GM18517 (cell line): ENCODE results near the gene REST.
"Not testable (repeated sequence)": the region's sequence is repeated elsewhere in the genome, so short reads cannot be mapped to it uniquely, and the experiment has no call there.

Source experiments
- ATAC-seq: cut with Tn5 transposase; IDR thresholded peaks from one replicate; pipeline ENCODE4 v1.9.1; 2021; ENCODE audit warnings: mild to moderate bottlenecking, moderate library complexity; ENCODE audit not compliant: unreplicated experiment

The REST gene, protein sequence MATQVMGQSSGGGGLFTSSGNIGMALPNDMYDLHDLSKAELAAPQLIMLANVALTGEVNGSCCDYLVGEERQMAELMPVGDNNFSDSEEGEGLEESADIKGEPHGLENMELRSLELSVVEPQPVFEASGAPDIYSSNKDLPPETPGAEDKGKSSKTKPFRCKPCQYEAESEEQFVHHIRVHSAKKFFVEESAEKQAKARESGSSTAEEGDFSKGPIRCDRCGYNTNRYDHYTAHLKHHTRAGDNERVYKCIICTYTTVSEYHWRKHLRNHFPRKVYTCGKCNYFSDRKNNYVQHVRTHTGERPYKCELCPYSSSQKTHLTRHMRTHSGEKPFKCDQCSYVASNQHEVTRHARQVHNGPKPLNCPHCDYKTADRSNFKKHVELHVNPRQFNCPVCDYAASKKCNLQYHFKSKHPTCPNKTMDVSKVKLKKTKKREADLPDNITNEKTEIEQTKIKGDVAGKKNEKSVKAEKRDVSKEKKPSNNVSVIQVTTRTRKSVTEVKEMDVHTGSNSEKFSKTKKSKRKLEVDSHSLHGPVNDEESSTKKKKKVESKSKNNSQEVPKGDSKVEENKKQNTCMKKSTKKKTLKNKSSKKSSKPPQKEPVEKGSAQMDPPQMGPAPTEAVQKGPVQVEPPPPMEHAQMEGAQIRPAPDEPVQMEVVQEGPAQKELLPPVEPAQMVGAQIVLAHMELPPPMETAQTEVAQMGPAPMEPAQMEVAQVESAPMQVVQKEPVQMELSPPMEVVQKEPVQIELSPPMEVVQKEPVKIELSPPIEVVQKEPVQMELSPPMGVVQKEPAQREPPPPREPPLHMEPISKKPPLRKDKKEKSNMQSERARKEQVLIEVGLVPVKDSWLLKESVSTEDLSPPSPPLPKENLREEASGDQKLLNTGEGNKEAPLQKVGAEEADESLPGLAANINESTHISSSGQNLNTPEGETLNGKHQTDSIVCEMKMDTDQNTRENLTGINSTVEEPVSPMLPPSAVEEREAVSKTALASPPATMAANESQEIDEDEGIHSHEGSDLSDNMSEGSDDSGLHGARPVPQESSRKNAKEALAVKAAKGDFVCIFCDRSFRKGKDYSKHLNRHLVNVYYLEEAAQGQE

DNA sequence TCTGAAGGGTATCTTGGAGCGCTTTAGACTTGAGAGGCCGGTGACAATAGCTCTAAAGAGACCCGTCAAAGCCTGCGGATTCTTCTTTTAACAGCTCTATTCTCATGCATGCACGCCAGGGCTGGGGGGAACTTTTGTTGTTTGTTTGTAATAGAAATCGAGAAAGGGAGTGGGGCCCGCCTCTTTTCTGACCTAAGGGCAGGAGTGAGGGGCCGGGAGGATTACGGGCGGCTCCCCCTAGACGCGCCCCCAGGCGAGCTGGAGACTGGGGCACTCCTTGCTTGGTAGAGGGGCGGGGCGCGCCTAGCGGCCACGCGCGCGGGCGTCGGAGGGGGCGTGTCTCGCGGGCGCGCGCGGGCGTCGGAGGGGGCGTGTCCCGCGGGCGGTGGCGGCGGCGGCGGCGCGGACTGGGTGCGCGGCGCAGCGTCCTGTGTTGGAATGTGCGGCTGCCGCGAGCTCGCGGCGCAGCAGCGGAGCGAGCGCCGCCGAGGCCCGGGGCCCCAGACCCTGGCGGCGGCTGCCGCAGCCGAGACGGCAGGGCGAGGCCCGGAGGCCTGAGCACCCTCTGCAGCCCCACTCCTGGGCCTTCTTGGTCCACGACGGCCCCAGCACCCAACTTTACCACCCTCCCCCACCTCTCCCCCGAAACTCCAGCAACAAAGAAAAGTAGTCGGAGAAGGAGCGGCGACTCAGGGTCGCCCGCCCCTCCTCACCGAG, at the start of gene REST:
Gene REST, plus strand, starts transcription at position 412 of the 717 bp plus-strand sequence. CDS start 2,739 bp downstream, outside the sequence.
- peak; percentile 16 for ATAC-seq

DNA sequence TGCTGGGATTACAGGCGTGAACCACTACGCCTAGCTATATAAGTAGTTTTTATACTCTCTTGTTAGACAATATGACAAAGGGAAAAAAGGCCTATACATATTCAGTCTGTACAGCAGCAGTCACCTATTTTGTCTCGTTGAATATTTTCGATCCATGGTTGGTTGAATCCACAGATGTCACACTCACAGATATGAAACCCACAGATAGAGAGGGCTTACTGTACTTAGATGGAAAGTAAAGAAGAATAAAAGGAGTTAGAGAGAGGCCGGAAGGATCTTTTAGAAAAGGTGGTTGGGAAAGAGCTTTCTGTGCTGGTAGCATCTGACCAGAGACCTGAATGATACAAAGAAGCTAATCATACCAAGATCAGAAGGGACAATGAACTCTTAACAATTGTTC, 47.9 kb upstream of the REST start:
- ATAC-seq = peak; percentile 65

DNA sequence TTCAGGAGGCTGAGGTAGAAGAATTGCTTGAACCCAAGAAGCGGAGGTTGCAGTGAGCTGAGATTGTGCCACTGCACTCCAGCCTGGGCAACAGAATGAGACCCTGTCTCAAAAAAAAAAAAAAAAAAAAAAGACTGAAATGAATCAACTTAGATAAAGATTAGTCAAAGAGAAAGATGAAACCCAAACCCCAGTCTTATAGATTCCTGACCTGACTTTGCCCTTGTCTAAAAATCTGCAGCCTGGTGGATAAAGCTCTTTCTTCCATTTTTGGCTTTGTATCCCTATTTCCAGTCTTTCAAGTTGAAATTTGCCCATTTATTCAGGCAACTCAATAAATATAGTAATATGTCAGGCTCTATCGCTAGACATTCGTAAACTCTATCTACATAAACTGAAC, 46.9 kb upstream of the REST start:
- ATAC-seq = peak; percentile 42

DNA sequence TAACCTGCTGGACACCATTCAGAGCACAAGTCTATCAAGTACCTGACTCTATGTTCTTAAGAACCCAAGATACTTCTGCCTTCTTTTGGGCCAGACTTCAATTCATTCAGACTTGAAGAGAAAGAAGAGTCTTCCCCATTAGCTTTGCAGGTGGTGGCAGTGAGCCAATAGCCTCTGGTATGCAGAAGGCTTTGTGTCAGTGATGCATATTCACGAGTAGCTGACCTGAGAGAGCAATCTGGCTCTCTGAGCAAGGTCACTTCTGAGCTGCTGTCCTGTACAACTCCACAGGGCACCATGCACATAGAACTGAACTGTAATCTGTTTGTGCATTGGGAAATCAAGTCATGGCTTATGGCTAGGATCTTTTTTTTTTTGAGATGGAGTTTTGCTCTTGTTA, 46.3 kb upstream of the REST start:
- no peak for ATAC-seq

DNA sequence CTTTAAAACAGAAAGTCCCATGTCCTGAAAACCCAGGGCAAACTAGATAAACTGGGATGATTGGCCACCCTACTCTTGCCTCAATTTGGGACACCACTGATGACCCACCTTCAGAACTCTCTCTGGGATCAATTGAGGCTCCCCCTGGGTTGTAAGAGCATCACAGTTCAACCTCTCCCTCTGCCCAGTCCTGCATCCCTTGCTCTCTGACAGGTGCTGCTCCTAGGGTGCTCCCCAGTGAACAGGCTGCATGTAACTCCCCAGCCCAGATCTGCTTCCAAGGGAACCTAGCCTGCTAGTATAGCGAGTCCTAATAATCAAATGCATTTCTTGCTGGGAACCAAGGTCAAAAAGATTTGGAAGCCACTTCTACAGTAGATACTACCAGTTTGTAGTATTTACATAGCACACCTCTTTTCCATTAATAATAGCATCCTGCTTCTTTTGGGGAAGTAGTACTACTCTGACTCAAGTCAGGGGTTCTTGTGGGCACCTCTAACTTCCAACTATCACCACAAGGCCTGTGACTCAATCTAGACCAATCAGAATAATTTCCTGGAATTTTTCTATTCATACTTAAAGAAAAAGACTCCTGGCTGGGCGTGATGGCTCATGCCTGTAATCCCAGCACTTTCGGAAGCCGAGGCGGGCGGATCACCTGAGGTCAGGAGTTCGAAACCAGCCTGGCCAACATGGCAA, 44.1 kb upstream of the REST start:
- no peak for ATAC-seq

DNA sequence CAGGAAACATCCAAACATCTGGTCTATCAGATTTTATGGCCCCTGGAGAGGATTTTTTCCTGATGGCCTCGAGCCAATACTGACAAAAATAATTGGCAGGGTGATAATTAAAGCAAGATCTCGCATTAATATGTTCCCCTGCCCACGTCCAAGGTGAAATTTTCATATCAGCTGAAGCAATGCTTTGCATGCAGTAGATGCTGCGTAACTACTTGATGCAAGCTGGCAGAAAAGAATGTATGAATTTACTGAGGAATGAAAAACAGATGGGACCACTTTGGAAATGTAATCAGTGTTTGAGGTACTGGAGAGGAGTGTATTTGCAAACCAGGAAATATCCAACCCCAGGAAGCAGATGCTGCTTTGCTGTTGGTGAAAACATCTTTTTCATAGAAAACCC, 36.8 kb upstream of the REST start:
- ATAC-seq = no peak

DNA sequence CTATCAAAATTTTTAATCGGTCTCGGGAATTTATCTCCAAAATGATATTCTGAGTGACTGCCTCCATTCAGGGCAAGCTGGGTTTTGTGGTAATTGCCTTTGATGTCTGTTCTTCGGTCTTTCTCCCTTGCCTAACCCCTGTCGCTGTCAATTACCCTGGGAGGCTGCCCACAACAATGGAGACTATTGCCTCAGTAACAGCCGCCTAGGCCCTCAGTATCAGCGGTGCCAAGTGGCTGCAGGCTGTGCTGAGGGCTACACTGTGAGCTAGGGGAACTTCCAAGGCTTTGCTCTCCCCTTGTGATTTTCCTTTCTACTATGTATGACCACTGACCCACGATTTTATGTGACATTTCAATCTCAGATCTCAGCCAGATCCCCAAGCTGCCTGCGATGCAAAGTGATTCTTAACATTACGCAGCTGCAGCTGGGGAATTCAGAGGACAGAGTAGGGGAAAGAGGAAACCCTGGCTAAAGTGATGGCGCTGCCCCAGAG, 36.3 kb upstream of the REST start:
- no peak for ATAC-seq

DNA sequence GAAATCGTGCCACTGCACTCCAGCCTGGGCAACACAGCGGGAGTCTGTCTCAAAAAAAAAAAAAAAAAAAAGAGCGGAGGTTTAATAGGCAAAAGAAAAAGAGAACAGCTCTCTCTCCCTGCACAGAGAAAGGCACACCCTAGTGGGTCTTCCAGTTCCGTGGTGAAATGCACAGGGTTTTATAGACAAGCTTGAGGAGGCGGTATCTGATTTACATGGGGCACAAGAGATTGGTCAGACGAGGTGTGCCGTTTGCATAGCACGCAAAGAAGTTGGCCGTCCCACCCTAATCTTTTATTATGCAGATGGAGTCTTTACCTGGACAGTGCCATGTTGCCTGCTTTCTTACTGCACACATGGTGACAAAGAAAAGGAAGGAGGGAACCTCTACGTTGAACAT, 33.5 kb upstream of the REST start:
- ATAC-seq = no peak

DNA sequence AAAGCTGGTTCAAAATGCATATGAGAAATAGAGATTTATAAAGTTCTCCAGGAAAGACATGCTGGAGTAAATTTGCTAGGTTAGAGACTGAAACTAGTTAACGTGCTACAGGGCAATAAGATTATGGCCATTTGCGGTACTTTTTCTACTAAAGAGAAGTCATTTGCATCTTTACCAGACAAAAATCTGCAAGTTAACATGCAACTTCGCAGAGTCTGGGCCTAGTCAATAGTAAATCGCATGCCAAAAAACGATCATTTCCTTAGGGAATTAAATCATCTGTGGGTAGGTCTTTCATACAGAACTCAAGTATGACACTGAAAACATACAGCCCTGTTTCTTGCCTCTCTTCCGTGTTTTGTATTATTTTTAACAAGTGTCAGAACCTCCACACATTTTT, 32.8 kb upstream of the REST start:
- ATAC-seq = peak; percentile 72

DNA sequence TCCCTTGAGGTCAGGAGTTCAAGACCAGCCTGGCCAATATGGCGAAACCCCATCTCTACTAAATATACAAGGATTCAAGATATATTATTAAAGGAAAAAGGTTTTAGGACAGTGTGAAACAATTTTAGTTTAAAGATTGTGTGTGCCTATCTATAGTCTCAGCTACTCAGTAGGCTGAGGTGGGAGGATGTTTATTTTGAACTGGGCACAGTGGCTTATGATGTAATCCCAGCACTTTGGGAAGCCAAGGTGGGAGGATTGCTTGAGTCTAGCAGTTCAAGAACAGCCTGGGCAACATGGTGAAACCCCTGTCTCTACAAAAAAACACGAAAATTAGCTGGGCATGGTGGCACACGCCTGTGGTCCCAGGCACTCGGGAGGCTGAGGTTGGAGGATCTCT, 31.4 kb upstream of the REST start:
- no peak for ATAC-seq

DNA sequence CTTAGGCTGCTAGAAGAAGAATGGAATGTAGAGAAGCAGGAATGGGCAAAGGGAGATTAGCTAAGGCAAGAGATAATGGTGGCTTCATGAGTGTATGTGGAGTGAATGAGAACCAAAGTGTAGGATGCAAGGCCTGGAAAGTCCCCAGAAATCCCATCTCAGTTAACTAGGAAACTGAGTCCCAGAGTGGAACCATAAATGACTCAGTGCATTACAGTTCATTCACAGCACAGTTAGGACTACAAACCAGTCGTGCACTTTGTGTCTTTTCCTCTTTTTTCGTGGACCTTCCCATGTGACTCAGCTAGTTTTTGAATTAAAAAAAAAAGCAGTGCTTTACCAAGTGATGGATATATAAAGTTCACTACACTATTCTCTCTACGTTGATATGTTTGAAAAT, 27.7 kb upstream of the REST start:
- ATAC-seq = no peak

DNA sequence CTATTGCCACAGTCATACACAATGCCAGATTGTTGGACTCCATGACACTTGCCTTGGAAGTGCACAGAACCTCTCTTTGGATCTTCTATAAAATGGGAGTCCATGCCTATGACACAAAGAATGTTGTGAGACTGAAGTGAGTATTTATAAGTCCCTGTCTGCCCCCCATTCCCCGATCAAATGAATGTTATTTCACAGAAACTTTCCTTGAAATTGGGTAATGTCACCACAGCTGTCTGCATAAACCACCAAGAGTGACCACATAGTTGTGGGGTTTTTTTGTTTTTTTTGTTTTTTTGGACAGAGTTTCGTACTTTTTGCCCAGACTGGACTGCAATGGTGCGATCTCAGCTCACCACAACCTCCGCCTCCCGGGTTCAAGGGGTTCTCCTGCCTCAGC, 27.1 kb upstream of the REST start:
- ATAC-seq = no peak

DNA sequence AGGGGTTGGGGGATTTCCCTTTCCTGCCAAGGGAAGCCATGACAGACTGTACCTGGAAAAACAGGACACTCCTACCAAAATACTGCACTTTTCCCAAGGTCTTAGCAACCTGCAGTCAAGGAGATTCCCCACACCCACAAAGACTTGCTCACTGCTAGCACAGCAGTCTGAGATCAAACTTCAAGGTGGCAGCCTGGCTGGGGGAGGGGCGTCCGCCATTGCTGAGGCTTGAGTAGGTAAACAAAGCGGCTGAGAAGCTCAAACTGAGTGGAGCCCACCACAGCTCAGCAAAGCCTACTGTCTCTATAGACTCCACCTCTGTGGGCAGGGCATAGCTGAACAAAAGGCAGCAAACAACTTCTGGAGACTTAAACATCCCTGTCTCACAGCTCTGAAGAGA, 23.2 kb upstream of the REST start:
- not testable (repeated sequence) for ATAC-seq

DNA sequence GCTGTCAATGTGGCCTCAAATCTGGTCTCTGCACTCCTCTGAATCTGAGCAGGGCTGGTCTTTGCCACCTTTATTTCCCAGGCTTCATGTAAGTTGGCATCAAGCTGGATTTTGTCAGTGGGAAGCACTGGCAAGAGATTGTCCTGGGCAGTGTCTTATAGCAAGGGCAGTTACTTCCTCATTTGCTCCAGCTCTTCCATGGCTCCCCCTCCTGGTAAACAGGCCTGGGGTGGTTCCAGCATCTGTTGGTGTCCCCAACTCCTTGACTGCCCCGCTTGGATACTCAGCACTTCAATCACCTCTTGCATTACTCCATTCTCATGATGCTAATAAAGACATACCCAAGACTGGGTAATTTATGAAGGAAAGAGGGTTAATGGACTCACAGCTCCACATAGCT, 15.0 kb upstream of the REST start:
- ATAC-seq = no peak

DNA sequence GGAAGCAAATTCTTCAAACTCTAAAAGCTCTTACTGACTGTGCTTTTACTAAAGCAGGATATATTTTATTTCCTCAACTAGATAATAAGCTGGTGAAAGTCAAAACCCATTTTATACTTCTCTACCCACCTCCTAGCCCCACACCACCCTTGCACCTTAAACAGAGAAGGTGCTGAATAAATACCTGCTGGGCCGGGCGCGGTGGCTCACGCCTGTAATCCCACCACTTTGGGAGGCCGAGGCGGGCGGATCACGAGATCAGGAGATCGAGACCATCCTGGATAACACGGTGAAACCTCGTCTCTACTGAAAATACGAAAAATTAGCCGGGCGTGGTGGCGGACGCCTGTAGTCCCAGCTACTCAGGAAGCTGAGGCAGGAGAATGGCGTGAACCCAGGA, 9.9 kb upstream of the REST start:
- not testable (repeated sequence) for ATAC-seq

DNA sequence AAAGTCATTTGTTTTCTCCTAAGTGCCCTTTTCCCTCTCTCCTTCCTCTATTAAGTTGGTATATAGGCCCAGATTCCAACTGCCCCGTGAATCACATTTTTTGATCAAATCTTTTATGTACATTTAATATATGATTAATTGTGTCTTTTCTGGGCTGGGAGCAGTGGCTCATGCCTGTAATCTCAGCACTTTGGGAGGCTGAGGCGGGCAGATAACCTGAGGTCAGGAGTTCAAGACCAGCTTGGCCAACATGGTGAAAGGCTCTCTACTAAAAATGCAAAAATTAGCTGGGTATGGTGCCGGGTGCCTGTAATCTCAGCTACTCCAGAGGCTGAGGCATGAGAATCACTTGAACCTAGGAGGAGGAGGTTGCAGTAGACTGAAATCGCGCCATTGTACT, 7.5 kb upstream of the REST start:
- ATAC-seq = not testable (repeated sequence)

DNA sequence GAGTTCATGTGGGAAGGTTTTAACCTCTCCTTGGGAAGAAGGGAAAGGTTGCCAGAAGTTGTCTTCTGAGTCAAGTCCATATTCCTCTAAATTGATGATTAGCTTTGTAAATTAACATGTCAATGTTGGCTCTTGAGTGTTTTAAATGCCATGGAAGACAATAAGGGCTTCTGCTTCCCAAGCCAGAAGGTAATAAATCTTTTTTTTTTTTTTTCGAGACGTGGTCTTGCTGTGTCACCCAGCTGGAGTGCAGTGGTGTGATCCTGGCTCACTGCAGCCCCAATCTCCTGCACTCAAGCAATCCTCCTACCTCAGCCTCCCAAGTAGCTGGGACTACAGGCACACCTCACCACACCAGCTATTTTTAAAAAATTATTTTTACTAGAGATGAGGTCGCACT, 5.0 kb upstream of the REST start:
- ATAC-seq = no peak

DNA sequence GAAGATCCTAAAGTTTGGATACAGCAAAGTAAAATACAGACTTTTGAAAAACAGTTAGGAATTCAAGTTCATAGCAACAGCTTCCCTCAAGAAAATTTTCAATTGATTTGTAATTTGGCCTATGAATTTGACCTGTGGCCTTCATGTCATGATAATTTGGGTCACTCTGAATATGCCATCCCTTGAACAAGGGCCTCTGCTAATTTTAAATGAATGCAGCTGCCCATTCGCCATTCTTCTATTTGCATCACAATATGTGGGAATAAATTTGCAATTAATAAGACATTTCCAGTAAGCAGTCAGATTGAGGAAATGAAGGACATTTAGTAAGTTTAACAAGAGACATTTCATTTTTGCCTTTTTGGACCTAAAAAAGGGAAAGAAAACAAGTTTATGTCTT, 1.9 kb upstream of the REST start:
- ATAC-seq = no peak

DNA sequence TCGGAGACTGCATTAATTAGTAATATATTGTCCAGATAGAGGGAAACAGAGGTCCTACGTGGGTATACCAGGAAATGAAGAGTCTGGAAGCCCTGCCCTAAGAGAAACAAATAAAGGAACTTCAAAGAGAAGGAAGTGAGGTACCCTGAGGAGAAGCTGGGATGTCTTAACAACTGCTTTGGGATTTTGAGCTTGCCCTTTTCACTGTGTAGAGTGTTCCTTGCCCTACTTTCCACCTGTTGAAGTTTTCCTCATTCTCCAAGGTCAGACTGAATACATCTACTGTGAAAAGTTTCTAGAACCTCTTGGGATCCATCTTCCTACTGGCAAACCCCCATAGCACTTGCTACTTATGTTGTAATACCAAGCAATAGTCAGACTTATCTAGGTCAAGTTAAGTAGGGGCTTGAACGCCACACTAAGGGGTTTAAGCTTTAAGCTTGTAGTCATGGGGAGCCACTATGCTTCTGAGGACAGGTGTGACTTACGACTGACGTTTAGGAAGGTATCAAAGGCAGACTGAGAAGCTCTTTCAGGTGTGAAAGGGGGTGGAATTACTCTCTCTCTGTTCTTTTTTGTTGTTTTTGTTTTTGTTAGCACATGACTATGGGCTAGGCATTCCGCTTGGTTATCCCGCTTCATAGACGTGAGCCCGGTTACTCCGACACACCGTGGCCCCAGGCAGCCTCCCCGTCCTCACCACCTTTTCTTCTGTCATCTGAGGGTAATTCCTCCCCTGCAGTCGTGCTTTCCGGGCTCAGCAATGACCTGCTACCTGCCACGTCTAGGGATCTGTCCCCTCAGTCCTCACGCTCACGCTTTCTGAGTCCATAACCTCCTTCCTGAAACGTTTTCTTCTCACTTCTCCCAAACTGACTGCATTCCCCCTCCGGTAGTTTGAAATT, 959 bp upstream of the REST start:
- no peak for ATAC-seq
